Right cardiac atrium (tissue), 5 donors: ENCODE data around the gene BSG. TPM values are rescaled to one million over a fixed set of nuclear protein-coding genes. Genes with fewer than 3 reads are reported as not detected.

Source experiments
- ATAC-seq, 2 donors: fragments of 200-7000 bp; cut with Tn5 transposase; one replicate each; pipeline versions ENCODE4 v1.8.0 to v1.9.1; 2020; ENCODE audit warnings: moderate library complexity in 2 of 2, mild to moderate bottlenecking in 1 of 2
- DNase-seq, 3 donors: peaks; one replicate each; pipeline ENCODE4 v3.0.0-alpha.2; 2020
- H3K27ac ChIP-seq: one replicate; pipeline ENCODE4 v1.5.1; 2013; ENCODE audit warnings: mild to moderate bottlenecking, low read length, control low read depth, moderate library complexity
- H3K27me3 ChIP-seq: one replicate; pipeline ENCODE4 v1.6.1; 2013; ENCODE audit not compliant: control insufficient read depth, insufficient read depth
- H3K4me1 ChIP-seq: one replicate; pipeline ENCODE4 v1.6.1; 2013; ENCODE audit warnings: low read length; ENCODE audit not compliant: control insufficient read depth, insufficient read depth
- H3K4me3 ChIP-seq: one replicate; pipeline ENCODE4 v1.5.1; 2013; ENCODE audit warnings: low read length, control low read depth
- H3K9me3 ChIP-seq: one replicate; pipeline ENCODE4 v1.6.1; 2013; ENCODE audit warnings: low read length; ENCODE audit not compliant: control insufficient read depth
- WGBS: extraction: QIAGEN DNeasy Blood & Tissue Kit; methylation state at CpG from one replicate; pipeline ENCODE4 v1.1.7; 2013; 5-methylcytosine and 5-hydroxymethylcytosine counted together
- intact Hi-C, 4 donors: fragments of 100-400 bp; cut with DNase I; formaldehyde crosslinking; loops; one replicate each; pipeline versions ENCODE4 v1.11.0 to v1.14.0; 2022 to 2023
- polyA plus RNA-seq: library from polyadenylated mRNA; stranded (reverse); fragments of 200-250 nt; gene quantifications from one replicate; pipeline ENCODE4 v1.2.3, GENCODE V29; 2013
- total RNA-seq, 4 donors: library from RNA; stranded (reverse); fragmentation: NEBNext Ultra II Directional; extraction: Animal tissue kit (Norgen Biotek cat#: 25700); gene quantifications; one replicate each; pipeline ENCODE4 v1.2.1, GENCODE V29; 2021
- donor health status: healthy with polysubstance abuse.
- donor health status: DM: no; HTN: yes; CAD: no.
- donor health status: DM: no; HTN: no; CAD: no.
- donor health status: DM: no; HTN: yes; CAD: no; lungs with severe emphysema.
- donor health status: DM: yes; HTN: yes; CAD: no.

The BSG gene
- total and polyA plus RNA-seq, 5 donors = 1,142 to 1,705 (median 1,380) TPM

DNA sequence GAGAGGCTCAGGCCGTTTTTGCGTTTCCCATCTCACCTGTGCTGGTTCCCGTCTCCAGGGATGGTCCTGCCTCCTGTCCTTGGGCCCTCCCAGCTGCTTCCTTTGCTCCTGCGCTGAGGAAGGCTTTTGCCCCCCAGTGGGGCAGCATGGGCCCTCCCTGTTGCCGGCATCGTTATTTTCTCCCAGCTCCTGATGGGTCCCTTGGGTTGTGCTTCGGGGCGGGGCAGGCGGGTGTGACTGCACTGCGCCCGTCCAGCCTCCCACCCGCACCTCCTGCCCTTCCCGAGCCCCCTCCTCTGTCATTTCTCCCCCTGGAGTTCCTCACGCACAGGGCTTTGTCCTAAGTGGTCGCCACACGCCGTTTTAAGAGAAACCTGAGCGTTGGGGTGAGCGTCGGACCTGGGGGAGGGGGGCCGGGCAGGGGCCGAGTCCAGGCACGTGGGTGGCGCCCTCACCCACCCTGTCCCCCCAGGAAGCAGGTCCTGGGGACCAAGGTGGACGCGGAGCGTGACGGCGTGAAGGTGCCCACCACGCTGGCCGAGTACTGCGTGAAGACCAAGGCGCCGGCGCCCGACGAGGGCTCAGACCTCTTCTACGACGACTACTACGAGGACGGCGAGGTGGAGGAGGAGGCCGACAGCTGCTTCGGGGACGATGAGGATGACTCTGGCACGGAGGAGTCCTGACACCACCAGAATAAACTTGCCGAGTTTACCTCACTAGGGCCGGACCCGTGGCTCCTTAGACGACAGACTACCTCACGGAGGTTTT, 31.3 kb upstream of the BSG start:
- no peaks in the 10 kb centered on the region for H3K4me1 ChIP-seq
- no peak overlapping the region for H3K4me3 ChIP-seq
- WGBS = 91% methylated on average over 51 of the region's 51 CpGs
- DNase-seq (peak in 2 of 3 donors; percentile 53 to 66), ATAC-seq (no peak)
- intact Hi-C loops = no loop called here
- H3K9me3 ChIP-seq = no peaks in the 10 kb centered on the region
- H3K27me3 ChIP-seq = no peaks in the 10 kb centered on the region
- no peak overlapping the region for H3K27ac ChIP-seq

DNA sequence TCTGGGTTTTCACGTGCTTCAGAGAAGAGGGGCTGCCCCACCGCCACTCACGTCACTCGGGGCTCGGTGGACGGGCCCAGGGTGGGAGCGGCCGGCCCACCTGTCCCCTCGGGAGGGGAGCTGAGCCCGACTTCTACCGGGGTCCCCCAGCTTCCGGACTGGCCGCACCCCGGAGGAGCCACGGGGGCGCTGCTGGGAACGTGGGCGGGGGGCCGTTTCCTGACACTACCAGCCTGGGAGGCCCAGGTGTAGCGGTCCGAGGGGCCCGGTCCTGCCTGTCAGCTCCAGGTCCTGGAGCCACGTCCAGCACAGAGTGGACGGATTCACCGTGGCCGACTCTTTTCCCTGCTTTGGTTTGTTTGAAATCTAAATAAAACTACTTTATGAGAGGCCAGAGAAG, 30.7 kb upstream of the BSG start:
- Histone ChIP-seq H3K27ac (no peak overlapping the region), H3K27me3 (no peaks in the 10 kb centered on the region), H3K9me3 (no peaks in the 10 kb centered on the region), H3K4me1 (no peaks in the 10 kb centered on the region), H3K4me3 (no peak overlapping the region)
- 91% methylated on average over 26 of the region's 26 CpGs for WGBS
- ATAC-seq (peak in 1 of 2 donors; percentile 11), DNase-seq (peak in 2 of 3 donors; percentile 35 to 65)
- intact Hi-C loops = no loop called here

DNA sequence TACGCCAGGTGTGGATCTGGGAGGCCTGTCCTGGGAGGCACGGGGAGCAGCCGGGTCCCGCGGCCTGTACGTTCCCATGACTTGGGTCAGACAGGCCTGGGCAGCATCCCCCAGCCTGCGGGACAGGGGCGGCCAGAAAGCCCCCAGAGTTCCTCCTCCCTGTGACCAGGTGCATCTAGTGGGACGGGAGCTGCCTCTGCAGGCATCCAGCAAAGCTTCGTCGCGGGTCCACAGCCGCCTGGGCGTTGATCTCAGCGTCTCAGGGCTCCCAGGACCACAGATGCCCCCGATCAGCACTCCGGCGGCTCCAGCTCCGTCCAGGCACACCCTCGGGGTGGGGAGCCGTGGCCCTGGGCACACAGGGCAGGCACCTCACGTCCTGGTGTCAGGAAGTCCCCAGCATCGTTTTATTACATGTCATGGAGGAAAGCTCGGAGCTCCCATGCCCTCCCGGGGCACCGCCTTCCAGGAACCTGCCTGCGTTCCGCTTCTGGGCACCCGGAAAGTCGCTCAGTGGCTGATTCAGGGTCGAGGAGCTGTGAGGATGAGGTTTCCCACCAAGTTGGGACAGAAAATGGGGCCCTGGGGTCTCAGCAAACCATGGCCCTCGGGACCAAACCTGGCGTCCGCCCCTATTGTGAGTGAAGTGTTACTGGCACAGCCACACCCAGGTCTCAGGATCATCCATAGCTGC, 30.1 kb upstream of the BSG start:
- no peaks in the 10 kb centered on the region for H3K4me1 ChIP-seq
- no peak for ATAC-seq
- intact Hi-C loops = no loop called here
- 92% methylated on average over 34 of the region's 34 CpGs for WGBS
- DNase-seq = peak in 1 of 3 donors; percentile 45
- H3K27me3 ChIP-seq = no peaks in the 10 kb centered on the region
- H3K27ac ChIP-seq = no peak overlapping the region
- no peak overlapping the region for H3K4me3 ChIP-seq
- no peaks in the 10 kb centered on the region for H3K9me3 ChIP-seq

DNA sequence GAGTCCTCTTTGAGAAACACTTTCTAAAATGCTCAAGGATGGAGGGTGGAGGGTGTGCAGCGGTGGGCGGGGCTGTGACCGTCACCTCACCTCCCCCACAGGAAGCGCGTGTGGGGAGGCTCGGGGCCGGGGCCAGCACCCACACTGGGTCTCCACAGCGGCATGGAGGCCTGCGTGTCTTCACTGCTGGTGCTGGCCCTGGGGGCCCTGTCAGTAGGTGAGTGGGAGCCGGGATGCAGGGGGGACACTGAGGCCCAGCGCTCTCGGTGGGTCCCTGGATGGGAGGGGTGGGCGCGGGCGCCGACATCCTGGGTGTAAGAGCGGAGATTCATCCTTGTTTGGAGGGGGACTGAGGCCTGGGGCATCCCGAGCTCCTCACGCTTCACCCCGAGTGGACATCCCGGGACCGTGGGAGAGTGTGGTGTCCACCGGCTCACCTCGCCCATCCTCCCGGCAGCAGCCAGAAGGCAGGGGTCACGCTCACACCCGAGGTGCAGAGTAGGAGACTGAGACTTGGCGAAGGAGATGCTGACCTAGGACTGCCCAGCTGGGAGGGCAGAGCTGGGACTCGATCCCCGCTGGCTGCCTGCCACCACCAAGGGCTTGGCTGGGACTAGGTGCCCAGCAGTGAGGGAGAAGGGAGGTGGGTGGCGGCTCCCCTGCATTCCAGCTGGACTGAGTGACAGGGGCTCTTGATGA, 28.3 kb upstream of the BSG start, which contains the start of gene GZMM:
Gene GZMM, plus strand, starts transcription at position 144 of the 699 bp plus-strand sequence. Its CDS starts 19 bp downstream, at position 163.
- no peaks in the 10 kb centered on the region for H3K4me1 ChIP-seq
- H3K4me3 ChIP-seq = no peak within 1 kb of the TSS
- ATAC-seq (peak; percentile 21 to 24), DNase-seq (peak in 2 of 3 donors; percentile 66 to 78)
- no peaks in the 10 kb centered on the region for H3K9me3 ChIP-seq
- H3K27me3 ChIP-seq = no peaks in the 10 kb centered on the region
- H3K27ac ChIP-seq = no peak within 1 kb of the TSS
- intact Hi-C loops = no loop called here
- 57% methylated on average over 31 of the region's 31 CpGs for WGBS

DNA sequence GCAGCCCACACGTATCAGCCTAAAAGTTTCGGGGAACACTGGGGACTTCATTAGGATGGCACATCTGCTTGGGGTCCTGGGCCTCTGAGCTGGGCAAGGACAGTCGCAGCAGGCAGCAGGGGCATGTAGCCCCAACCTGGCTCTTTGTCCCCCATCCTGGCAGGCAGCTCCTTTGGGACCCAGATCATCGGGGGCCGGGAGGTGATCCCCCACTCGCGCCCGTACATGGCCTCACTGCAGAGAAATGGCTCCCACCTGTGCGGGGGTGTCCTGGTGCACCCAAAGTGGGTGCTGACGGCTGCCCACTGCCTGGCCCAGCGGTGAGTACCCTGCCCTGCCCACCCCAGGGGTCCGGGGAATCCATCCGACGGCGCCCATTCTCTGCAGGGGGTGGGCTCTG, 25.3 kb upstream of the BSG start:
- DNase-seq (peak in 2 of 3 donors; percentile 18 to 57), ATAC-seq (no peak)
- Histone ChIP-seq H3K27me3 (no peaks in the 10 kb centered on the region), H3K4me3 (no peak overlapping the region), H3K4me1 (no peaks in the 10 kb centered on the region), H3K27ac (no peak overlapping the region), H3K9me3 (no peaks in the 10 kb centered on the region)
- intact Hi-C loops = no loop called here
- WGBS = 88% methylated on average over 15 of the region's 15 CpGs

DNA sequence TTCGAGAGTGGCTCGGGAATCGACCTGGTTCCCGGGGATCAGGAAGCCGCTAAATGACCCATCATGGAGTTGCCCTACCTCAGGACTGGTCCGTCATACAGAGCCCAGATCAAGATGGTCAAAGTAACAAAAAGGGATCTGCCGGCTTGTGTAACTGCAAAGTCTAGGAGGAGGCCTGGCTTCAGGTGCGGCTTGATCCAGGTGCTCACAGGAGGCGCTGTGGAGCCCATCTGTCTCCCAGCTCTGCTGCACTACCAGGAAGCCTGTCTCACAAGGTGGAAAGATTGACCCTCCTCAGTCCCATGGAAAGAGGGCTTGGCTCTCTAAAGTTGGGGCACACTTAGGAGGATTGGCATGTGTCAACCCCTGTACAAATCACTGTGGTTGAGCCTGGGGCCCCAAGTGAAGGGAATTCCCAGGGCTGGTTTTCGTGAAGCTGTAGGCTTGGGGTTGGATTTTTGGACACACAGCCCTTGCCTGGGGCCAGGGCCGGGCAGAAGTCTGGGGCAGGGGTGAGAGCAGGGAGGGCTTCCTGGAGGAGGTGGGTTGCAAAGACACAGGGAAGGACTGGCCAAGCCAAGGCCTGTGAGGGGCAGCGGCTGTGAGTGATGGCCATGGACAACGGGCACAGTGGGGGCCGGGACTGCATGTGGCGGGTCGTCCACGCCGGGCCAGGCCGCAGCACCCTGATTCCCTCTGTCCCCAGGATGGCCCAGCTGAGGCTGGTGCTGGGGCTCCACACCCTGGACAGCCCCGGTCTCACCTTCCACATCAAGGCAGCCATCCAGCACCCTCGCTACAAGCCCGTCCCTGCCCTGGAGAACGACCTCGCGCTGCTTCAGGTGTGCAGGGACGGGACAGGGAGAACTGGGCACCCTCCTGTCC, 24.3 kb upstream of the BSG start:
- Histone ChIP-seq H3K4me3 (no peak overlapping the region), H3K27me3 (no peaks in the 10 kb centered on the region), H3K4me1 (no peaks in the 10 kb centered on the region), H3K9me3 (no peaks in the 10 kb centered on the region), H3K27ac (no peak overlapping the region)
- ATAC-seq (no peak), DNase-seq (peak in 2 of 3 donors; percentile 43 to 52)
- 90% methylated on average over 26 of the region's 26 CpGs for WGBS
- intact Hi-C loops = no loop called here

DNA sequence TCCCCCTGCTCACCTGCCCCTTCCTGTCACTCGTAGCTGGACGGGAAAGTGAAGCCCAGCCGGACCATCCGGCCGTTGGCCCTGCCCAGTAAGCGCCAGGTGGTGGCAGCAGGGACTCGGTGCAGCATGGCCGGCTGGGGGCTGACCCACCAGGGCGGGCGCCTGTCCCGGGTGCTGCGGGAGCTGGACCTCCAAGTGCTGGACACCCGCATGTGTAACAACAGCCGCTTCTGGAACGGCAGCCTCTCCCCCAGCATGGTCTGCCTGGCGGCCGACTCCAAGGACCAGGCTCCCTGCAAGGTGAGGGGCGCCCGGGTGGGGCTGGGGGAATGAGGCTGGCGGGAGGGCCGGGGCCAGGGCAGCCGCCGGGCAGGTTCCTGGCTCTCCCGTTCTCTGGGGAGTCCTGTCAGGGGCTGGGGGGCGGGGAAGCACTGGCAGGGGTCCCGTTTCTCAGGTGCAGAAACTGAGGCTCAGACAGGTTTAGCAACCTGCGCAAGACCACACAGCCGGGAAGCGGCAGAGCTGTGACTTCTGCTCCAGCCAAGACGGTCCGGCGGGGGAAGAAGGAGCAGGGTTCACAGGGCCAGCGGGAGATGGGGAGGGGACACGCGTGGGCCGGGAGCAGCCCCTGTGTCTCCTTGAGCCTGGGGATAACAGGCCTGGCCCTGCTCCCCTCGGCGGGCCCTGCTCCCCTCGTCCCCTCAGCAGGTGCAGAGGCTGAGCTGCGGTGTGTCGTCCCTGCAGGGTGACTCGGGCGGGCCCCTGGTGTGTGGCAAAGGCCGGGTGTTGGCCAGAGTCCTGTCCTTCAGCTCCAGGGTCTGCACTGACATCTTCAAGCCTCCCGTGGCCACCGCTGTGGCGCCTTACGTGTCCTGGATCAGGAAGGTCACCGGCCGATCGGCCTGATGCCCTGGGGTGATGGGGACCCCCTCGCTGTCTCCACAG, 23.2 kb upstream of the BSG start:
- DNase-seq = peak in 2 of 3 donors; percentile 51 to 63
- Histone ChIP-seq H3K27ac (no peak overlapping the region), H3K9me3 (no peaks in the 10 kb centered on the region), H3K4me1 (no peaks in the 10 kb centered on the region), H3K27me3 (no peaks in the 10 kb centered on the region), H3K4me3 (no peak overlapping the region)
- ATAC-seq = no peak
- 73% methylated on average over 52 of the region's 52 CpGs for WGBS
- intact Hi-C loops = no loop called here

DNA sequence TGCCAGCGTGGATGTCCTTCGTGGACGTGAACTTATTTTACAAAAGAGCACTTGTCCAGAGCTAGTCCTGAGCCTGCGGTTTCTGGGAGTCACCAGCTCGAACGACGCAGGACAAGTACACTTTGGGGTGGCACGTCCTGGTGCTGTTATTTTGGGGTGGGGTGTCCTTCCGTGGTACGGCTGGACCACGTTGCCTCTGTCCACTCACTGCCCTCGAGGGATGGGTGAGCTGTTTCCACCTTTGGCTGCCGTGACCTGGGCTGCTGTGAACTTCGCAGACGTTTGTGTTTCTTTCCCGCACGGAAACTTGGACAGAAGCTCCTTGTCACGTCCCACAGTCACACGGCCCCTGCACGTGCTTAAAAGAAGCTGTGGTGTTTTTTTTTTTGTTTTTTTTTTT, 17.6 kb upstream of the BSG start:
- Histone ChIP-seq H3K4me1 (peaks cover 6% of the 10 kb centered on the region), H3K4me3 (no peak overlapping the region), H3K27me3 (no peaks in the 10 kb centered on the region), H3K9me3 (no peaks in the 10 kb centered on the region), H3K27ac (no peak overlapping the region)
- ATAC-seq = peak in 1 of 2 donors; percentile 17
- intact Hi-C loops = no loop called here
- WGBS = 67% methylated on average over 20 of the region's 20 CpGs
- DNase-seq = no peak

DNA sequence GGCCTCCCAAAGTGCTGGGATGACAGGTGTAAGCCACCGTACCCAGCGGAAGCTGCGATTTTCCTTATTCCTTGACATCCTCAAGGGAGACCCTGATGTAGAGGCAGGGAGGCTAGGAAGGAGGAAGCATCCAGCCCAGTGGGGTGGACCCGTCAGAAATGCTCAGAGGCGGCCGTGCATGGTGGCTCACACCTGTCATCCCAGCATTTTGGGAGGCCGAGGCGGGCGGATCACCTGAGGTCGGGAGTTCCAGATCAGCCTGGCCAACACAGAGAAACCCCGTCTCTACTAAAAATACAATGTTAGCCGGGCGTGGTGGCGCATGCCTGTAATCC, 17.0 kb upstream of the BSG start:
- ATAC-seq (no peak), DNase-seq (no peak)
- peaks cover 6% of the 10 kb centered on the region for H3K4me1 ChIP-seq
- H3K4me3 ChIP-seq = no peak overlapping the region
- H3K27me3 ChIP-seq = no peaks in the 10 kb centered on the region
- 85% methylated on average over 14 of the region's 14 CpGs for WGBS
- H3K27ac ChIP-seq = no peak overlapping the region
- intact Hi-C loops = no loop called here
- no peaks in the 10 kb centered on the region for H3K9me3 ChIP-seq
